Fibroblast of mammary gland (primary cell): ENCODE results near the gene WDFY2.

ENCODE experiments used
- DNase-seq: peaks from one replicate; pipeline ENCODE4 v3.0.0-alpha.2; 2010; ENCODE audit warnings: low read depth
- H3K4me3 ChIP-seq: 2 replicates; pipeline ENCODE4 v1.5.1; 2011; ENCODE audit warnings: low read depth, mild to moderate bottlenecking, low read length, moderate library complexity; ENCODE audit not compliant: control insufficient read depth
- CTCF ChIP-seq: conservative IDR thresholded peaks from 2 replicates; pipeline ENCODE4 v1.5.1; 2011; ENCODE audit warnings: low read depth, low read length, inconsistent platforms; ENCODE audit not compliant: control insufficient read depth, insufficient read depth

WDFY2 gene

GRCh38 chr13:51761643-51762350 is 177.5 kb downstream of the WDFY2 start:
- no peak for TF ChIP-seq CTCF
- peak; percentile 55 for DNase-seq

GRCh38 chr13:51763486-51763885 is 179.2 kb downstream of the WDFY2 start:
- TF ChIP-seq CTCF = no peak
- DNase-seq = no peak
- no peak overlapping the region for H3K4me3 ChIP-seq

More at GRCh38 chr13:51761643-51762350, 177.5 kb downstream of the WDFY2 start:
- no peak overlapping the region for H3K4me3 ChIP-seq

DNA sequence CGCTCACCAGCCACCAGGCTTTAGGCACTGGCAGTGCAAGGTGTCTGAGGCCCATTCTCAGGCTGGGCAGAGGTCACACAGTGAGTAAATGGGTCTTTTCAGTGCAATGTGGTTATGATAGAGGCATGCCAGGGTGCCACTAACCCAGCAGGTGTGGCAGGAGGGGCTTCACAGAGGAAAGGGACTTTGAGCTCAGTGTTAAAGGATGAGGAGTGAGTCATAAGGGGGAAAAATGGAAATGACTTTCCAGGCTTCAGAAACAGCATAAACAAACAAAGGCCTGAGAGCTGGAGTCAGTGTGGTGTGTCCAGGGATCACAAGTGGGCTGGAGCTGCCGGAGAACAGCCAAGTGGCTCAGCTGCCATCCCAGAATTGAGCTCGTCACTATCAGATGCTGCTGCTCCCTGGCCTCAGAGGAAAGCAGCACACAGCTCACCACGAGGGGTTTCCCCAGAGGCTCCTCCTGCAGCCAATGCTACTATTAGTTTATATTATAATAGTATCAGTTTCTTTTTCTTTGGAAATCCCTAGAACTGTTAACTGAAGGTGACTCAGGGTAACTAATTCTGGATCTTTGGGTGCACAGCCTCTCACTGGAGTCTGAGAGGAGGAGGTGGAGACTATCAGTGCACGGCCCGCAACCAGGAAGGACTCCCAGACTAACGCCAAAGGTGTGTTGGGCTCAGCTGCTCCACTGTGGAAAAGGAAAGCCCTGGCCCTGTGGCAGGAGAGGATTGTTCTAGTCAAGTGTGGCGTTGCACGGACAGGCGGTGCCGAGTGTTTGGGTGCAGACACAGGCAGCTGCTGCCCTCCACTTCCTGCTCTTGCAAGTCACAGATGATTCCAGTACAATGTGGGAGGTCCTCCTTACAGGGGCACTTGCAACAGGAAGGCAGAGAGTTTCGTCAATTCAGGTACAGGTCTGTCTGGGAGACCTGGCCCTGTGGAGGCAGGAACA is 180.2 kb downstream of the WDFY2 start:
- peak; percentile 92 for DNase-seq
- peak; percentile 2 for TF ChIP-seq CTCF
- H3K4me3 ChIP-seq = no peak overlapping the region

DNA sequence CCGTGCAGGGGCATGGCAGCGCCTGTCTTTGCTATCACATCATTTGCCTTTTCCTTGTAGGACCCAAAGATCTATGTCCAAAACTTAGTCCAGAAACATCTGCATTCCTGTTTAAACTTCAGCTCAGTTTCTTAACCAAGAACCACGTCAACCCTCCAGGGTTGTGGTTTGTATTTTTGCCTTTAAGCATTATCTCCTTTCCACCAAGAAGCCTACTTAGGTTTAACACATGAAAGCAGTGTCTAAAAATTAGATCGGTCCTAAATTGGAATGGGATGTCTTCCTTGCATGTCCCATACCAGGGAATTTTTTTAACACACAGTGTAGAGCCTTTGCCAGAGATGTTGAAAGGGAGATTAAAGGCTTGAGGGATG is 180.9 kb downstream of the WDFY2 start:
- H3K4me3 ChIP-seq = no peak overlapping the region
- DNase-seq = no peak
- no peak for TF ChIP-seq CTCF

DNA sequence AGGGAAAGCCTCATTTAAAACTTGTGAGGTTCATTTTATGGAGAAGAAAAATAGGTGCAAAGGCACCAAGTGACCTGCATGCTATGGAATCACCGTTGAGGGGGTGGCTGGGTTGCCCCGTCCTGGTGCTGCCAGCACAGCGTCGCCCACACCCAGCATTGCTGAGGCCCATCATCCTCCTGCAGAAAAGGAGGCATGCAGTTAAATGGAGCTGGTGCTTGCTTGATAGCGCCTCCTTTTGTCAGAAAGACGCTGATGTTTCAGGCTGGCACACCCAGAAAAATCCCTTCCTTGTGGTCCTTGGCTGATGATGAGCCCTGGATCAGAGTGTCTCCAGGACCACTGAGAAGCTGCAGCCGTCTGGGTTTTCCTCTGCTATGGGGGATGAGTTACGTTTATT is 182.8 kb downstream of the WDFY2 start:
- H3K4me3 ChIP-seq = no peak overlapping the region
- DNase-seq = no peak
- peak; percentile 14 for TF ChIP-seq CTCF

- TF ChIP-seq CTCF = no peak
- no peak overlapping the region for H3K4me3 ChIP-seq
- no peak for DNase-seq
Measured at GRCh38 chr13:51768378-51768921, 184.2 kb downstream of the WDFY2 start.
